ENCODE measurements around the gene PUSL1.

The PUSL1 gene

DNA sequence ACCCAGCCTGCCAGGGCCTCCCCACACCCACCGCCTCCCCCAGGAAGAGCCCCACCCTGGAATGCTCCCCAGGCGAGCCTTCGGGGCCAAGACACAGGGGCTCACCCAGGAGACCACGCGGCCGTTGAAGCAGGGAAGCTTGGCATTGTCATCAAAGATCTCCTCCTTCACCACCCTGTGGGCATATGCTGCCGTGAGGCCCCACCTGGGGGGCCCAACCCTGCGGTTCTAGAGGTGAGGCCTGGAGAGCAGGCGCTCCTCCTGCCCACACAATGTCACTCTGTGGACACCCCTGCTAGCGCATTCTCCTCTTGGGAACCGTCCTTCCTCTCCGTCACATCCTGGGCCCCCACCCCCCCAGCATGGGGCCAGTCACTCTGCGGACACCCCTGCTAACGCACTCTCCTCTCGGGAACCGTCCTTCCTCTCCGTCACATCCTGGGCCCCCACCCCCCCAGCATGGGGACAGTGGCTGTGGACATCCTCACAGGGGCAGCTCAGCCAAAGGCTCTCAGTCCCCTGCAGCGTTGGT, 34.3 kb downstream of the PUSL1 start:
- DNase-seq, result no peak
- no peak for TF ChIP-seq GATA1 (IDR thresholded peaks at IDR 0.05; ENCODE audit: low read depth, low read length)
- no peak for TF ChIP-seq POLR2A (IDR thresholded peaks at IDR 0.05; ENCODE audit: low read length)

DNA sequence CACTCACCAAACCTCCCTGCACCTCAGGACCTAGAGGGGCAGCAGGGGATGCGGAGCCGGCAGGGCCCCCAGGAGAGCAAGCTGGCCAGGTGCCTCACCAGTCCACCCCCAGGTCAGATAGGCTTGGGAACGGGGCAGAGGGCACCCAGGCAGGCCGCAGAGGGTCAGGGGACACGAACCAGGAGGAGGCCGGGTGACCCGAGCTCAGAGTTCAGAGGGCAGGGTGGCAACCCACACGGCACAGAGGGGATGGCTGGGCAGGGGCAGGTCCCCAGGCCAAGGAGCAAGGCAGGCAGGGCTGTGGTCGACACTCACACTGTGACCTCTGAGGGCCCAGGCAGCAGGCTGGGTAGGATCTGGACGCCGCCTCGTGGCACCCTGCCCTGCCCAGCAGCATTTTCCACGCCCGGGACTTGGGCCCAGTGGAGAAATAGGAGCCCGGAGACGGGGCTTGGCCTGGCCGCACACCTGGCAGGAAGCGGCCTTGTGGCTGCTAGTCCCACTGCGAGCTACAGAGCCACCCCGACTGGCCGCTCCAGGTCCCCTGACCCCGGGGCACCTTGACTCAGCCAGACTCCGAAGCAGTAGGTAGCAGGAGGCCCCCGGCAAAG, 35.5 kb downstream of the PUSL1 start:
- no peak for DNase-seq
- TF ChIP-seq POLR2A (IDR thresholded peaks at IDR 0.05; ENCODE audit: low read length), result no peak
- TF ChIP-seq GATA1 (IDR thresholded peaks at IDR 0.05; ENCODE audit: low read depth, low read length), result no peak

DNA sequence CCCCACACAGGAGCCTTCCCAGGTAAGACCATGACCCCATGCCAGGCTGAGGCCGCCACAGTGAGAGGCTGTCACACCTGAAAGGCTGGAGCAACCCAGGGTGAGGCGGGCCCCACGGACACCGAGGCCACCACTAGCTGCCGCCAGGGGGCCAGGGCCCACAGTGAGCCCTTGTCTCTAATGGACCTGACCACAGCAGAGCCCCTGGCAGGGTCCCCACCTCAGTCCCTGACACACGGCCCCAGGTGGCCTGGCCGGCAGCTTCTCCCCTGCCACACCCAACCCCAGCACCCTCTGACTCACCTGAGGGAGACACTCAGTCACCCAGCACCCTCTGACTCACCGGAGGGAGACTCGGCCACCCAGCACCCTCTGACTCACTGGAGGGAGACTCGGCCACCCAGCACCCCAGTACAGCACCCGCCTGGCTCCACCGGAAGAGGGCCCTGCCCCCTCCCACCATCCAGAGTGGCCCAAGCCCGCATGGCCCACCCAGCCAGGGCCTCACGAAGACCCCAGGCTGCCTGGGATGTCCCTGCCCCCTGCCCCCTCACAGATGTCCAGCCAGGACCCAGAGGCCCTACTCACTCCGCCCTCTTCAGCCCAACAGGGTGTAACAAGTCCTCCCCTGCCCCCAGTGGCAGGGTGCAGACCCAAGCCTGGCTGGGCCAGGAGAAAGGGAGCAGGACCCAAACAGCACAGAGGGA, 36.4 kb downstream of the PUSL1 start:
- peak; percentile 27 to 62 for DNase-seq
- TF ChIP-seq POLR2A (IDR thresholded peaks at IDR 0.05; ENCODE audit: low read length) (no peak), GATA1 (IDR thresholded peaks at IDR 0.05; ENCODE audit: low read depth, low read length) (no peak)

DNA sequence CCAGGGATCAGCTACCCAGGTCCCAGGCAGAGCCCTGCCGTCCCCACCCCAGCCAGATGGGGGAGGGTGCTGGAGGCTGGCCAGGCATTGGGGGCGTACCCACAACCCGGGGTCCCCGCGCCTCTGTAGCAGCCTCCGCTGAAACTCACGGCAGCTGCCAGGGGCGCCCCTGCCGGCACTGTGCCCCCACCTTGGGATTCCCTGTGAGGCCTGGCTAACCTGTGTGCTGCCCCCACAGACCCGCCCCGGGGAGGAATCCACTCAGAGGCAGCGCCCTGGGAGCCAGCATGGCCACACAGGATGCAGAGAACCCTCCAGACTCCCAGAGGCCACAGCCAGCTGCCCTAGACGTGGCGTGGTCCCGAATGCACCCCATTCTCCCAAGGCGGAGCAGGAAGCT, 37.0 kb downstream of the PUSL1 start:
- no peak for TF ChIP-seq POLR2A (IDR thresholded peaks at IDR 0.05; ENCODE audit: low read length)
- TF ChIP-seq GATA1 (IDR thresholded peaks at IDR 0.05; ENCODE audit: low read depth, low read length), result no peak

DNA sequence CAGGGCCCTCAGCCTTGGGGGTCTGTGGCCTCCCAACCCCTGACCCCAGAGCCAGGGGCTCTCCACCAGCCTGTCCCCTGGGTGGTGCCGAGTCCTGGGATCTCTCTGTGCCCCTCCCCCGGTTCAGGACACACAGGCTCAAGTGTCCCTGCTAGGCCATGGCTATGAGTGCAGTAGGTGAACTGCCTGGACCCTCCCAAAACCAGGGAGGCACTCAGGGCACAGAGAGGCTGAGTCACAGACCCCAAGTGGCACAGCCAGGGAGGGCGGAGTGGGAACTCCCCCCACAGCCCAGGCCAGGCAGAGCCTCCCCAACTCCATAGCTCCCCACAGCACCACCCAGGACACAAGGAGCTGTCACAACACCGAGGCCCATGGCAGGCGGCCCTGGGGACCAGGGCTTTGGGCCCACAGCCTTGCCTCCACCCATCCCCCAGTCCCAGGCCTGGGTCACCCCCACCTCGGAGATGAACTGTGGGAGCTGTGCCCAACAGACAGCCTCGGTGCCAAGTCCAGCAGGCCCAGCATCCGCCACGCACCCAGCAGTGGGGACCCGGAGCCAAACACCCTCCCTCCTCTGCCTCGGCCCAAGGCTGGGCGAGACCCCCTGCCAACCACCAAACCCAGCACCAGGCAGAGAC, 37.6 kb downstream of the PUSL1 start:
- TF ChIP-seq POLR2A (IDR thresholded peaks at IDR 0.05; ENCODE audit: low read length) (no peak), GATA1 (IDR thresholded peaks at IDR 0.05; ENCODE audit: low read depth, low read length) (no peak)
- DNase-seq, result no peak

More for the DNA sequence above, 37.0 kb downstream of the PUSL1 start:
- DNase-seq, result no peak

DNA sequence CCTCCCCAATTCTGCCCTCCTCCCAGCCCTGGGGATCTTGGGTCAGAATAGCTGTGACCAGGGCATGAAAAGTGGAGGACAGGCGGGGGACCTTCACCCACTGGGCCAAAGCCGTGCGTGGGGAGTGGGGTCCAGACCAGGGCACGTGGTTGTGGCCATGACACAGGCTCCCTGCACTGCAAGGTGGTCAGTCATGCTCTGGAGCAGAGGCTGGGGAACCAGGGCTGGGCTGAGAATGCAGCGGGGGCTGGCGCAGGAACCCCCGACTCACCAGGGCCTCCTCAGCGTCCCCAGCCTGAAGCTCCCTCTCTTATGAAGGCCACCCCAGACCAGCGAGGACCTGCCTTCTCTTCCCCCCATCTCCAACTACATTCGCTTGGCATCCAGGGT, 38.1 kb downstream of the PUSL1 start:
- no peak for TF ChIP-seq GATA1 (IDR thresholded peaks at IDR 0.05; ENCODE audit: low read depth, low read length)
- no peak for TF ChIP-seq POLR2A (IDR thresholded peaks at IDR 0.05; ENCODE audit: low read length)
- no peak for DNase-seq

DNA sequence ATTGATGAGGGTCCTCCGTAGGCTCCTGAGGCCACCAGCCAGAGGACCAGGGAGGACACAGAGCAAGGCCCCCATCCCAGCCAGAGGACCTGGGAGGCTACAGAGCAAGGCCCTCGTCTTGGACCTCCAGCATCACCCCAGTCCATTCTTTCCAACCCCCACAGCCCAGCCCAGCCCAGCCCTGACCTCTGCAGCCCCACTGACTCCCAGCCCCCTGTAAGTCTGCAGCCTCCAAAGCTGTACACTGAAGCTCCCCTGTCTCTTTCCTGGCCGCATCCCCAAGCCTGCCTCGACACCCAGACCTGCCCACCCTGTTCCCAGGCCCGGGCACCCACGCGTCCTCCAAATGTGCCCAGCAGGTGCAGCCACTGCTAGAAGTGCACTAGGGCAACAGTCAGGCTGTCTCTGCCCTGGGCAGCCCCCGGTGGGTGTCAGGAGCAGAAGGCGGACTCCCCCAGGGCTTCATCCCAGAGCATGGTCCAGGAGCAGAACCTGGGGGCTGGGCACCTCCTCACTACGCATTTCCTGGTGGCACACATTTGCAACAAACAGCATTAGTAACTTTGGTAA, 38.7 kb downstream of the PUSL1 start:
- DNase-seq, result no peak
- TF ChIP-seq GATA1 (IDR thresholded peaks at IDR 0.05; ENCODE audit: low read depth, low read length) (no peak), POLR2A (IDR thresholded peaks at IDR 0.05; ENCODE audit: low read length) (no peak)

DNA sequence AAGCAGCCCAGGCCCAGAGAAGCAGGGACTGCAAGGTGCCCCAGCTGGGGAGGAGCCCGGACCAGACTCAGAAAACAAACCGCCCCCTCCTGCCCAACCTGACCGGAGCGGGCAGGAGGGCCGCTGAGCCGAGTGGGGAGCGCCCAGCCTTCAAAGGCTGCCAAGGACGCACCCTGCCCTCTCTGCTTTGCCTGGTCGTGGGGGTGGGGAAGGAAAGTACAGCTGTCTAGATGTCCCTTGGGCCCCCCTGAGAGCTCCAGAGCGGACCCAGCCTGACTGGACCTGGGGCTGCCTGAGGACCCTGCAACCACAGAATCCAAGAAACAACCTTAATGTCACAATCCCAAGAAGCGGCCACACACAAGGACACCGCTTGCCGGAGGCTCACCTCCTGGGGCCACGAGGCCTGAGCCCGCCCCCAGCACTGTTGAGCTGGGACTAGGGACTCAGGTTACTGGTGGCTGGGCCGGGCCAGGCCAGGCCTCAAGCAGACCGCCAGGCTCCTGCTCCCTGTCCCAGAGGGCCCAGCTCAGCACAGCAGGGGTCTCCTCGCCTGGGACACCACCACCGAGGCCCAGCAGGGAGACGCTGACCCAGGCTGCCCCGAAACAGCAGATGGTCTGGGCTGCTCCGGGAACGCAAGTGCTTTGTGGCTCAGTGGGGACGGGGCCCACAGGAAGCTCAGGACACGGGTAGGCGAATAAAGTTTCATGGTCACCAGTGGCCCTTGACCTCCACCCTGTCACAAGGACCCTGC, 39.4 kb downstream of the PUSL1 start:
- TF ChIP-seq GATA1 (IDR thresholded peaks at IDR 0.05; ENCODE audit: low read depth, low read length) (no peak), POLR2A (IDR thresholded peaks at IDR 0.05; ENCODE audit: low read length) (no peak)
- DNase-seq, result no peak

DNA sequence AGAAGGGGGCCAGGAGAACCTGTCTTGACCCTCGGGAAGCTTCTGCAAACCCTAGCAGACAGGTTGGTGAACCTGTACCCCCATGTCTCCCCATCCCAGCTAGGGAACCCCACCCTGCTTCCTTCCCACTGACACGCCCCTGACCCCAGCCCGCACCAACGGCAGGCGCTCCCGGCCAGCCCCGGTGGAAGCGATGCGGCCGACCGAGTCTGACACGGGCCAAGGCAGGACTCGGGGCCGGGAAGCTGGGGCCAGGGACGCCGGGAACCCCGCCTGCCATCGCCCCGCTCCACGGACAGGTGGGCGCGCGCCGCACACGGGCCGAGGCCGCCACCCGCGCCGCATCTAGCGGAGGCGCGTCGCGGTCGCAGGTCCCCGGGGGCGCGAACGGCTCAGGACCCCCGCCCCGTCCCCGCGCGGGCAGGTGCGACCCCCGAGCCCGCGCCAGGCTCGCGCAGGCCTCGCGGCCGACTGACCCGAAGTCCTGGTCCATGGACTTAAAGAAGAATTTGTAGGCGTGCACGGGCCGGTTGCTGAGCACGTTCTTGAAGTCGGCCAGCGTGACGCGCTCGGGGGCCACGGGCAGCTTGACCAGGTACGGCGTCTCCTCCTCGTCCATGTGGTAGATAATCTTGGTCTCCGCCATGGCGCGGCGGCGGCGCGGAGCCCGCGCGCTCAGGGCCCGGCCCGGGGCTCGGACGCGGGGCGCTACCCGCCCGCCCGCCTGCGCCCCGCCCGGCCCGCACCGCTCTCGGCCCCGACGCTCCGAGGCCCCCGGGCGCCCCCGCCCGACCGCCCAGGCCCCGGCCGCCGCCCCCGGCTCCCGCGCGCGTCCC, 40.2 kb downstream of the PUSL1 start:
- no peak for TF ChIP-seq POLR2A (IDR thresholded peaks at IDR 0.05; ENCODE audit: low read length)
- TF ChIP-seq GATA1 (IDR thresholded peaks at IDR 0.05; ENCODE audit: low read depth, low read length), result no peak
- peak; percentile 68 to 83 for DNase-seq

DNA sequence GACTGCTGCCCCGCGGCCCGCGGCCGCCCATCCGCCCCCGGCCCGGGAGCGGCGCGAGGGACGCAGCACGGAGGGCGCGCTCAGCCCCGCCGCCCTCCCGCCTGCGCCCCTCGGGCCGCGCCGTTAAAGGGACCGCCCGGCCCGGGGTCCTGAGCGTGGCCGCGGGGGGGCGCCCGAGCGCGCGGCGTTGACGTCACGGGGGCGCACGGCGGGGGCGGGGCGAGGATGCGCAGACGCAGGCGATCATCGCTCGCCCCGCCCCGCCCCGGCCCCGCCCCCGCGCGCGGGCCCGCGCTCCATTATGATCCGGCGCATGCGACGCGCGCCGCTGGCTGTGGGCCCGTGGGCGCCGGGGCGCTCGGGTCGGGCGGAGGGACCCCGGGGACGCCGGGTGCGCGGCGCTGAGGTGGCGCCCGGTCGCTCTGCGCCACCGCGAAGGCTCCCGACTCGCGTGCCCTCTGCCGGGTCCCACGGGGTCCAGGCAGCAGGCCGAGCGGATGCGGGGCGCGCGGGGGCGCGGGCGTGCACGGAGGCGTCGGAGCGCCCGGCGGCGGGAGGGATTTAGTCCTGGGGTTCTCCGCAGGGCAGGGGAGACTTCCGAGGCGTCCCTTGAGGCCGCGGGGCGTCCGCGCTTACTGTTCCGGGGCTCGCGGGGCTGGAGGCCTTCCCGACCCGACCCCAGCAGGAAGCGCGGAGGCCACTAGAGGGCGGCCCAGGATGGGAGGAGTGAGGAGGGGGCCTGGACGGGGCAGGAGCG, 41.0 kb downstream of the PUSL1 start, which contains the start of gene DVL1:
Gene DVL1, minus strand, starts transcription at position 163 of the 757 bp plus-strand sequence. CDS start 353 bp downstream, outside the sequence.
- peak; percentile 47 for TF ChIP-seq POLR2A (IDR thresholded peaks at IDR 0.05; ENCODE audit: low read length)
- no peak for TF ChIP-seq GATA1 (IDR thresholded peaks at IDR 0.05; ENCODE audit: low read depth, low read length)
- peak; percentile 81 to 91 for DNase-seq

DNA sequence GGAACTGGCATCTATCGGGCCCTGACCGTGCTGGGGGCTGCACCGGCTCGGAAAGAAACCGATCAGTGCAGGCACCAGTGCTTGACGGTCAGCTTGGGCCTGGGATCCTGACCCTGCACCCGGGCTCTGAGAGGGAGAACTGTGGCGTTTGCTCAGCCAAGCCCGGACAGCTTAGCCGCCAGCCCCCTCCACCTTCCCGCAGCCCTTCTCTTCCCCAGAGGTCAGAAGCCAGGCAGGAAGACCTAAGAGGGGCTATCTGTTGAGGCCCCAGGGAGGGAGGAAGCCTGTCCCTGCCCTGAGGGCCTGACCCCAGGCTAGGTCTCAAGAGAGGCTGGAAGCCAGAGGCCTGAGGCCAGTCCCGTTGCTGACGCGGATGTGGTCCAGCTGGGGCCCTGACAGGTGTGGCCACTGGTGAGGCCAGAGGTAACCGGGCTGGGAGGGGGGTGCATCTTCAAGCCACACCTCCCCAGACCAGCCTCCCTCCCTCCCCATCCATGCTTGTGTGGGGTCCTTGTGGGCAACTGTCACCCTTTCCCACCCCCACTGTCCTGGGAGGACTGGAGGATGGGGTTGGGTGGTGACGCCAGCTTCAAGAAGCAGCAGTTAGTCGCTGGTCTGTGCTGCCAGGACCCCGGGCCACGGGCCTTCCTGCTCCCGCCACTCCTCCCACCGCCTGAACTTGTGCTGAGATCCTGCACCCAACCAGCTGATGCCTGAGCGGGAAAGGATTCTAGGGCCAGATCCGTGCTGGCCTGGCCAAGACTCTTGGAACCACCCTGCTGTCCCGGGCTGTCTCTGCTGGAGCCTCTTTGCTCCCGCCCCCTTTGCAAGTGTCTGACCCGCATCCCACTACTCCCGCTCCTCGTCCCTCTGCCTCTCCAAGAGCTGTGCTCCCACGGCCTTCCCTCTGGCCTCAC, 43.4 kb downstream of the PUSL1 start:
- DNase-seq, result no peak
- TF ChIP-seq GATA1 (IDR thresholded peaks at IDR 0.05; ENCODE audit: low read depth, low read length) (no peak), POLR2A (IDR thresholded peaks at IDR 0.05; ENCODE audit: low read length) (no peak)

Measured in erythroblast (primary cell).